HCT116 (cell line): Measurements from ENCODE around the gene MFSD6.

Source experiments
- EGR1 ChIP-seq: IDR thresholded peaks from 2 replicates; pipeline ENCODE4 v1.6.1; 2012; ENCODE audit warnings: low read depth
- ELF1 ChIP-seq: IDR thresholded peaks from 2 replicates; pipeline ENCODE4 v1.6.1; 2012; ENCODE audit warnings: low read depth, borderline replicate concordance
- EZH2 ChIP-seq: fragments of 200-600 bp; sonication (generic); IDR thresholded peaks from 2 replicates; pipeline ENCODE4 v1.6.1; 2017; ENCODE audit warnings: antibody characterized with exemption, mixed run types
- EZH2phosphoT487 ChIP-seq: fragments of 200-600 bp; IDR thresholded peaks from 2 replicates; pipeline ENCODE4 v1.6.1; 2018; ENCODE audit warnings: antibody characterized with exemption, borderline replicate concordance
- JUND ChIP-seq: IDR thresholded peaks from 2 replicates; pipeline ENCODE4 v1.6.1; 2012
- POLR2A ChIP-seq: IDR thresholded peaks from 2 replicates; pipeline ENCODE4 v1.7.0; 2011; ENCODE audit warnings: borderline replicate concordance; ENCODE audit not compliant: insufficient read depth, insufficient read length; ENCODE audit errors: extremely low read depth
- POLR2AphosphoS5 ChIP-seq: IDR thresholded peaks from 2 replicates; pipeline ENCODE4 v1.6.1; 2011; ENCODE audit warnings: mild to moderate bottlenecking, low read depth, low read length, moderate library complexity
- SRF ChIP-seq: IDR thresholded peaks from 2 replicates; pipeline ENCODE4 v1.6.1; 2012; ENCODE audit warnings: low read depth
- ZNF274 ChIP-seq: fragments of 200-500 bp; sonication (Bioruptor generic); IDR thresholded peaks from 2 replicates; pipeline ENCODE4 v1.6.1; 2014; ENCODE audit warnings: mild to moderate bottlenecking, low read depth, low read length, inconsistent platforms
- TF ChIP-seq, protein P1 (sequence below), 3 experiments: fragments of 200-600 bp in 1 of 3; sonication (generic) in 1 of 3; IDR thresholded peaks in 2 of 3; conservative IDR thresholded peaks in 1 of 3; 2 replicates each; pipeline ENCODE4 v1.5.1; 2012 to 2017; ENCODE audit warnings: low read depth in 2 of 3, low read length in 2 of 3, antibody characterized with exemption in 1 of 3, borderline replicate concordance in 1 of 3, control low read depth in 1 of 3, mild to moderate bottlenecking in 1 of 3, mixed read lengths in 1 of 3, mixed run types in 1 of 3, moderate library complexity in 1 of 3; ENCODE audit not compliant: insufficient read depth in 1 of 3
- TF ChIP-seq, protein P2 (sequence below): IDR thresholded peaks from 2 replicates; pipeline ENCODE4 v1.6.1; 2012; ENCODE audit warnings: low read depth

DNA sequence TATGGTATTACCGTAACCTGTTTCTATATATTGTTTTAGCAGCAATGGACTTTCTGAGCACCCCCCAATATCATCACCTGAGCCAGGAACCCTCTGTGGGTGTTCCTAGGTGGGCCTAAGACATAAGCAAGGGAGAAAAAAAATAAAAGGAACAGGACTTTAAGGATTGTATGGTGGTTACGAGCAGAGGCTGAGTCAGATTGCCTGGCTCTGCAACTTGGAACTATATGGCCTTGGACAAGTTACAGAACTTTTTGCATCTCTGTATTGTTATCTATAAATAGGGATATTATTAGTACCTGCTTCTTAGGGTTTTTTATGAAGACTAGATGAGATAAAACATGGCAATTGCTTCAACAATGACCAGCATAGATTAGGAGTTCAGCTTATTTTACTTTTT lies 34.9 kb downstream of the MFSD6 start:
- TF ChIP-seq, protein P1, sequence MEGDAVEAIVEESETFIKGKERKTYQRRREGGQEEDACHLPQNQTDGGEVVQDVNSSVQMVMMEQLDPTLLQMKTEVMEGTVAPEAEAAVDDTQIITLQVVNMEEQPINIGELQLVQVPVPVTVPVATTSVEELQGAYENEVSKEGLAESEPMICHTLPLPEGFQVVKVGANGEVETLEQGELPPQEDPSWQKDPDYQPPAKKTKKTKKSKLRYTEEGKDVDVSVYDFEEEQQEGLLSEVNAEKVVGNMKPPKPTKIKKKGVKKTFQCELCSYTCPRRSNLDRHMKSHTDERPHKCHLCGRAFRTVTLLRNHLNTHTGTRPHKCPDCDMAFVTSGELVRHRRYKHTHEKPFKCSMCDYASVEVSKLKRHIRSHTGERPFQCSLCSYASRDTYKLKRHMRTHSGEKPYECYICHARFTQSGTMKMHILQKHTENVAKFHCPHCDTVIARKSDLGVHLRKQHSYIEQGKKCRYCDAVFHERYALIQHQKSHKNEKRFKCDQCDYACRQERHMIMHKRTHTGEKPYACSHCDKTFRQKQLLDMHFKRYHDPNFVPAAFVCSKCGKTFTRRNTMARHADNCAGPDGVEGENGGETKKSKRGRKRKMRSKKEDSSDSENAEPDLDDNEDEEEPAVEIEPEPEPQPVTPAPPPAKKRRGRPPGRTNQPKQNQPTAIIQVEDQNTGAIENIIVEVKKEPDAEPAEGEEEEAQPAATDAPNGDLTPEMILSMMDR (IDR thresholded peaks at IDR 0.05 in 2 of 3, conservative IDR thresholded peaks at IDR 0.05 in 1 of 3; ENCODE audit: borderline replicate concordance in 1 of 3, insufficient read depth in 1 of 3, low read depth in 2 of 3, low read length in 2 of 3), result no peak
- no peak for TF ChIP-seq EZH2
- no peak for TF ChIP-seq EZH2phosphoT487
- TF ChIP-seq, protein P2, sequence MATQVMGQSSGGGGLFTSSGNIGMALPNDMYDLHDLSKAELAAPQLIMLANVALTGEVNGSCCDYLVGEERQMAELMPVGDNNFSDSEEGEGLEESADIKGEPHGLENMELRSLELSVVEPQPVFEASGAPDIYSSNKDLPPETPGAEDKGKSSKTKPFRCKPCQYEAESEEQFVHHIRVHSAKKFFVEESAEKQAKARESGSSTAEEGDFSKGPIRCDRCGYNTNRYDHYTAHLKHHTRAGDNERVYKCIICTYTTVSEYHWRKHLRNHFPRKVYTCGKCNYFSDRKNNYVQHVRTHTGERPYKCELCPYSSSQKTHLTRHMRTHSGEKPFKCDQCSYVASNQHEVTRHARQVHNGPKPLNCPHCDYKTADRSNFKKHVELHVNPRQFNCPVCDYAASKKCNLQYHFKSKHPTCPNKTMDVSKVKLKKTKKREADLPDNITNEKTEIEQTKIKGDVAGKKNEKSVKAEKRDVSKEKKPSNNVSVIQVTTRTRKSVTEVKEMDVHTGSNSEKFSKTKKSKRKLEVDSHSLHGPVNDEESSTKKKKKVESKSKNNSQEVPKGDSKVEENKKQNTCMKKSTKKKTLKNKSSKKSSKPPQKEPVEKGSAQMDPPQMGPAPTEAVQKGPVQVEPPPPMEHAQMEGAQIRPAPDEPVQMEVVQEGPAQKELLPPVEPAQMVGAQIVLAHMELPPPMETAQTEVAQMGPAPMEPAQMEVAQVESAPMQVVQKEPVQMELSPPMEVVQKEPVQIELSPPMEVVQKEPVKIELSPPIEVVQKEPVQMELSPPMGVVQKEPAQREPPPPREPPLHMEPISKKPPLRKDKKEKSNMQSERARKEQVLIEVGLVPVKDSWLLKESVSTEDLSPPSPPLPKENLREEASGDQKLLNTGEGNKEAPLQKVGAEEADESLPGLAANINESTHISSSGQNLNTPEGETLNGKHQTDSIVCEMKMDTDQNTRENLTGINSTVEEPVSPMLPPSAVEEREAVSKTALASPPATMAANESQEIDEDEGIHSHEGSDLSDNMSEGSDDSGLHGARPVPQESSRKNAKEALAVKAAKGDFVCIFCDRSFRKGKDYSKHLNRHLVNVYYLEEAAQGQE, result no peak
- no peak for TF ChIP-seq POLR2A
- no peak for TF ChIP-seq POLR2AphosphoS5
- TF ChIP-seq SRF, result no peak
- TF ChIP-seq EGR1, result no peak
- TF ChIP-seq ZNF274, result no peak
- TF ChIP-seq JUND, result no peak
- no peak for TF ChIP-seq ELF1
